Measurements from ENCODE around the gene TSPAN18. TPM values are rescaled to one million over a fixed set of nuclear protein-coding genes. Genes with fewer than 3 reads are reported as not detected.

TSPAN18 gene
- total RNA-seq, 1 donor from 2014 or later: 25.7 TPM

- no peak for DNase-seq (ENCODE audit: low spot score, unreplicated experiment)
- H3K27me3 Mint-ChIP-seq: no peaks in the 10 kb centered on the region
- TF ChIP-seq CTCF (IDR thresholded peaks at IDR 0.05; ENCODE audit: unreplicated experiment): no peak
- no peak overlapping the region for H3K4me3 Mint-ChIP-seq (ENCODE audit: low read depth)
- H3K36me3 Mint-ChIP-seq (ENCODE audit: insufficient read depth): no peaks in the 10 kb centered on the region
- no peak overlapping the region for H3K27ac Mint-ChIP-seq
- H3K4me1 Mint-ChIP-seq (ENCODE audit: low read depth): peaks cover 5% of the 10 kb centered on the region
- no peaks in the 10 kb centered on the region for H3K9me3 Mint-ChIP-seq (ENCODE audit: low read depth)
Observed at GRCh38 chr11:44916801-44917385, 190.1 kb downstream of the TSPAN18 start.

GRCh38 chr11:44917741-44918140 is 191.0 kb downstream of the TSPAN18 start:
- no peak for TF ChIP-seq CTCF (IDR thresholded peaks at IDR 0.05; ENCODE audit: unreplicated experiment)

GRCh38 chr11:44920451-44920850 is 193.7 kb downstream of the TSPAN18 start:
- DNase-seq (ENCODE audit: low spot score, unreplicated experiment): no peak
- no peaks in the 10 kb centered on the region for H3K36me3 Mint-ChIP-seq (ENCODE audit: insufficient read depth)
- no peaks in the 10 kb centered on the region for H3K27me3 Mint-ChIP-seq
- H3K27ac Mint-ChIP-seq: no peak overlapping the region
- no peaks in the 10 kb centered on the region for H3K4me1 Mint-ChIP-seq (ENCODE audit: low read depth)
- H3K9me3 Mint-ChIP-seq (ENCODE audit: low read depth): no peaks in the 10 kb centered on the region
- TF ChIP-seq CTCF (IDR thresholded peaks at IDR 0.05; ENCODE audit: unreplicated experiment): no peak
- H3K4me3 Mint-ChIP-seq (ENCODE audit: low read depth): no peak overlapping the region

More at GRCh38 chr11:44917741-44918140, 191.0 kb downstream of the TSPAN18 start:
- H3K27me3 Mint-ChIP-seq: no peaks in the 10 kb centered on the region
- no peaks in the 10 kb centered on the region for H3K4me1 Mint-ChIP-seq (ENCODE audit: low read depth)
- no peak for DNase-seq (ENCODE audit: low spot score, unreplicated experiment)
- no peak overlapping the region for H3K27ac Mint-ChIP-seq
- H3K36me3 Mint-ChIP-seq (ENCODE audit: insufficient read depth): no peaks in the 10 kb centered on the region
- H3K4me3 Mint-ChIP-seq (ENCODE audit: low read depth): no peak overlapping the region
- no peaks in the 10 kb centered on the region for H3K9me3 Mint-ChIP-seq (ENCODE audit: low read depth)

DNA sequence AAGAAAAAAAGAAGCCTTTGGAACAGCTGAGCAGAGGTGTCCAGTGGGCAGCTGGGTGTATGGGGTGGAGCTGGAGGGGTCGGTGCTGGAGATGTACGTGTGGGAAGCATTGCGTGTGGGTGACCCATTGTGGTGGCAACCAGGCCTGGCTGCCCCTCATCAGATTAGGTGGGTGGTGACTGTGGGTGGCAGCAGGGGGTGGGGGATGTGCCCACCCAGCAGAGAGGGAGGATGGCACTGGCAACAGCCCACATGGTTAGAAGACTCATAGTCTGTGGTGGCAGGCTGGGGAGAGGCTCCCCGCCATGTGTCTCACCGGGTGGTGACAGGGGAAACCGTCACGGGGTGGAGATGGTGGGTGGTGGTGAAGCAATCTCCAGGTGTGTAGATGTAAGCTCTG is 196.4 kb downstream of the TSPAN18 start:
- H3K4me1 Mint-ChIP-seq (ENCODE audit: low read depth): no peaks in the 10 kb centered on the region
- no peaks in the 10 kb centered on the region for H3K36me3 Mint-ChIP-seq (ENCODE audit: insufficient read depth)
- no peaks in the 10 kb centered on the region for H3K9me3 Mint-ChIP-seq (ENCODE audit: low read depth)
- no peaks in the 10 kb centered on the region for H3K27me3 Mint-ChIP-seq
- H3K4me3 Mint-ChIP-seq (ENCODE audit: low read depth): no peak overlapping the region
- DNase-seq (ENCODE audit: low spot score, unreplicated experiment): no peak
- TF ChIP-seq CTCF (IDR thresholded peaks at IDR 0.05; ENCODE audit: unreplicated experiment): no peak
- H3K27ac Mint-ChIP-seq: peak overlapping the region; percentile 24

- no peaks in the 10 kb centered on the region for H3K27me3 Mint-ChIP-seq
- no peaks in the 10 kb centered on the region for H3K4me1 Mint-ChIP-seq (ENCODE audit: low read depth)
- H3K9me3 Mint-ChIP-seq (ENCODE audit: low read depth): no peaks in the 10 kb centered on the region
- H3K4me3 Mint-ChIP-seq (ENCODE audit: low read depth): no peak overlapping the region
- H3K36me3 Mint-ChIP-seq (ENCODE audit: insufficient read depth): no peaks in the 10 kb centered on the region
- no peak for DNase-seq (ENCODE audit: low spot score, unreplicated experiment)
- no peak for TF ChIP-seq CTCF (IDR thresholded peaks at IDR 0.05; ENCODE audit: unreplicated experiment)
- H3K27ac Mint-ChIP-seq: no peak overlapping the region
Observed at GRCh38 chr11:44923806-44924205, 197.0 kb downstream of the TSPAN18 start.
